Placental pericyte (primary cell): Measurements from ENCODE around the gene MEAF6. TPM values are rescaled to one million over a fixed set of nuclear protein-coding genes. Genes with fewer than 3 reads are reported as not detected.

Experiments used
- small RNA-seq: library from RNA; depleted of rRNA; stranded (forward); fragments of <200 nt; gene quantifications from one replicate; pipeline ENCODE3, GENCODE V24; 2012; ENCODE audit warnings: low replicate concordance
- total RNA-seq: library from RNA; depleted of rRNA; stranded (reverse); fragments of >200 nt; gene quantifications from 2 replicates; pipeline ENCODE4 v1.2.3, GENCODE V29; 2012

MEAF6 gene
- 49.7 and 55.4 TPM in 2 replicates for total RNA-seq

GRCh38 chr1:37514350-37515184, at the start of gene MEAF6:
MEAF6 (minus strand) TSS chr1:37514766; CDS start chr1:37514746, 20 bp downstream.

GRCh38 chr1:37556712-37557196, 42.2 kb upstream of the MEAF6 start, which contains the start of gene DNALI1:
DNALI1 (plus strand) TSS chr1:37556940; CDS start chr1:37556995, 55 bp downstream.

GRCh38 chr1:37553927-37554808, 39.6 kb upstream of the MEAF6 start, which contains the start of gene SNIP1:
SNIP1 (minus strand) TSS chr1:37554293; CDS start chr1:37554229, 64 bp downstream.

GRCh38 chr1:37474046-37474696, 40.4 kb downstream of the MEAF6 start, which contains the start of gene ZC3H12A:
ZC3H12A (plus strand) TSS chr1:37474580; CDS start chr1:37475497, 917 bp downstream.

Small RNAs within 50 kb of the gene (small RNA-seq; reads per million reads assigned to genes)
- gene AL034379.1 (not detected), gene MIR5581 (0.29 reads per million)

Other genes starting within 250 kb of the MEAF6 start
- 42.7 and 50.8 TPM in 2 replicates for gene ZC3H12A, start 40.2 kb downstream of the MEAF6 start, total RNA-seq
- gene SNIP1, start 39.5 kb upstream of the MEAF6 start, total RNA-seq: 8.3 and 19.5 TPM in 2 replicates
- 4.7 and 6.3 TPM in 2 replicates for gene DNALI1, start 42.2 kb upstream of the MEAF6 start, total RNA-seq
- 50.8 and 88.6 TPM in 2 replicates for gene GNL2, start 81.2 kb upstream of the MEAF6 start, total RNA-seq
- under 0.01 TPM in 1 of 2 replicates, not detected in the other for gene RSPO1, start 120.1 kb upstream of the MEAF6 start, total RNA-seq
- 0.44 and 34.8 TPM in 2 replicates for gene CDCA8, start 177.8 kb upstream of the MEAF6 start, total RNA-seq